Activated effector memory CD4-positive, alpha-beta T cell treated with anti-CD3 and anti-CD28 coated beads, Interleukin-2, amount 50 U/mL, for 16 hours (primary cell): ENCODE data around the gene GPR33.
"Not testable (repeated sequence)": the region's sequence is repeated elsewhere in the genome, so short reads cannot be mapped to it uniquely, and the experiment has no call there.

Experiments
- DNase-seq: peaks from one replicate; pipeline ENCODE4 v3.0.0-alpha.2; 2020

The GPR33 gene

GRCh38 chr14:31457665-31458659, 29.9 kb downstream of the GPR33 start:
- no peak for DNase-seq

GRCh38 chr14:31456841-31457664, 30.8 kb downstream of the GPR33 start, which contains the start of gene DTD2:
Gene DTD2, minus strand, starts transcription at chr14:31457506. Its CDS starts 113 bp downstream, at chr14:31457393.
- DNase-seq: peak; percentile 97

GRCh38 chr14:31449971-31450610, 37.7 kb downstream of the GPR33 start:
- no peak for DNase-seq

- no peak for DNase-seq
These were observed 38.7 kb downstream of the GPR33 start for GRCh38 chr14:31449136-31449535.

GRCh38 chr14:31445703-31446102, 42.1 kb downstream of the GPR33 start:
- no peak for DNase-seq

- no peak for DNase-seq
These were observed 45.6 kb downstream of the GPR33 start for GRCh38 chr14:31442284-31442683.

GRCh38 chr14:31441273-31442111, 46.3 kb downstream of the GPR33 start:
- no peak for DNase-seq

GRCh38 chr14:31440280-31440679, 47.6 kb downstream of the GPR33 start:
- DNase-seq: no peak

GRCh38 chr14:31439561-31439960, 48.3 kb downstream of the GPR33 start:
- no peak for DNase-seq

GRCh38 chr14:31437045-31437691, 50.7 kb downstream of the GPR33 start:
- DNase-seq: not testable (repeated sequence)

- no peak for DNase-seq
These were observed 52.6 kb downstream of the GPR33 start for GRCh38 chr14:31435276-31435675.
